GM18870 (cell line): ENCODE measurements around the gene MCL1.

Source experiments
- ATAC-seq: cut with Tn5 transposase; IDR thresholded peaks from one replicate; pipeline ENCODE4 v1.9.1; 2021; ENCODE audit warnings: moderate library complexity; ENCODE audit not compliant: unreplicated experiment

Gene MCL1

GRCh38 chr1:150543500-150544143, 35.8 kb downstream of the MCL1 start:
- no peak for ATAC-seq

DNA sequence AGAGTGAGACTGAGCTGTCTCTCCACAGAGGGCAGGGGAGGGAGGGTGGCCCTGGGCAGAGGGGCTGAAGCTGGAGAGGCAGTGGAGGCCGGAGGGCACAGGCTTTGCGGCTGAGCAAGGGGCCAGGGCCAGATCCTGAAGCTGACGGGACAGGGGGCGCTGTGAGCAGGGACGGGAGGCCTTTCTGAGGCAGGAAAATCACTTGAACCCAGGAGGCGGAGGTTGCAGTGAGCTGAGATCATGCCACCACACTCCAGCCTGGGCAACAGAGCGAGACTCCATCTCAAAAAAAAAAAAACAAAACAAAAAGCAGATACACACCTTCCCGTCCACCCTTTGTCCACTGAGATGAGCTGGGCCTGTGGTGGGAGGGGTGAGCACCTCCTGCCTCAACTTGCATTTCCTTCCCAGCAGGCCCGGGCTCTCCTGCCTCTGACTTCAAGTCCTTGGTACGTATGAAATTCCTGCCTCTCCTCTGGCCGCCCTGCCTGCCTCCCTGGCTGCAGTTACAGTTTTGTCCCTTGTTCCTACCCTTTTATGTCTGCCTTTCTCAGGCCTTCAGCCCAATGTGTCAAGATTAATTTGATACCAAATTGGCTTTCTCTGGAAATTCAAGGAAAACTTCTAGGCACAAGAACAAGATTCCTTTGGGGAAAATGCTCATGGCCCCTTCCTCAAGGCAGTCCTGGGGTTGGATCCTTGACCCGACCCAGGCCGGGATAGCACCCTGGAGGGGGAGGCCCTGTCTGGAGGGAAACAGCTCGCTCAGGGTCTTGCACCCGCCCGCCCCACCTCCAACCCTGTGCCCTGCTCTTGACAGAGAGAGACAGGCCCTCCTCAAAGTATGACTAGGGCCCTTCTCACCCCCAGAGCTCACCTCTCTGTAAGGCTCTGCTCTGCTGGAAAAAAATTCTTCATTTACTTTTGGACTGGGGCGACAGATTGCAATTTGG, 41.4 kb downstream of the MCL1 start:
- no peak for ATAC-seq

DNA sequence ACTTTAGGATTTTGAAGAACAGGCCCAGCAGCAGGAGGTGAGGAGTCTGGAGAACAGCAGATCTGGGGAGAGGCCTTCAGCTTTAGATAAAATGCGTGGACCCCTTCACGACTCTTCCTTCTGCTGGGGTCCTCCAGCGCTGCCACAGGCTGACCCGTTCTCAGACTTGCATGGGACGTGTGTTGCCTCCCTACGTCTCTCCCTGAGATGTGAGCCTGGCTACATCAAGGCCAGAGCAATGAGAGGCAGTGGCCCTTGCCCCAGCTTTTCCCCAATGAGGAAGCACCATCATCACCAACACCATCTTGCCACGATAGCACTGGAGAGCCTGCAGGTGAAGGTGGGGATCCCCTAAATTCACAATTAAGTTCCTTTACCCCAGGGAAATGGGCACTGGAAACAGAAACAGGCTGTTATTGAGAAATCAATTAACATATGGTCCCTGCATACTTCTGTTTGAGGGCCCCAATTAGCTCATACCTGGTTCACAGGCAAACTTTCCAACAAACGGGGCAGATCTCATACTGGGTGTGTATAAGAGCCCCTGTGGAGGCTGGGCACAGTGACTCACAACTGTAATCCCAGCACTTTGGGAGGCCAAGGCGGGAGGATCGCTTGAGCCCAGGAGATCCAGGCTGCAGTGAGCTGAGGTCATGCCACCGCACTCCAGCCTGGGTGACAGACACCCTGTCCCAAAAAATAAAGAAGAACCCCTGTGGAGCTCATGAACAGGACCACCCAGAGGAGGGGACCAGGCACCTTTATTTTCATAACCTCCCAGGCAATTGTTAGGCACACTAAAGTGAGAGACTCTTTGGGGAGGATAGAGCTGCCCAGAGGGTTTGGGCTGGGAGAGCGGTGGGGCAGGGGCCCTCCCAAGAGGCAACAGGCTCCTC, 42.3 kb downstream of the MCL1 start:
- ATAC-seq = no peak

GRCh38 chr1:150535511-150536287, 43.7 kb downstream of the MCL1 start:
- ATAC-seq = no peak

- no peak for ATAC-seq
These were observed 45.4 kb downstream of the MCL1 start for GRCh38 chr1:150534002-150534401.

DNA sequence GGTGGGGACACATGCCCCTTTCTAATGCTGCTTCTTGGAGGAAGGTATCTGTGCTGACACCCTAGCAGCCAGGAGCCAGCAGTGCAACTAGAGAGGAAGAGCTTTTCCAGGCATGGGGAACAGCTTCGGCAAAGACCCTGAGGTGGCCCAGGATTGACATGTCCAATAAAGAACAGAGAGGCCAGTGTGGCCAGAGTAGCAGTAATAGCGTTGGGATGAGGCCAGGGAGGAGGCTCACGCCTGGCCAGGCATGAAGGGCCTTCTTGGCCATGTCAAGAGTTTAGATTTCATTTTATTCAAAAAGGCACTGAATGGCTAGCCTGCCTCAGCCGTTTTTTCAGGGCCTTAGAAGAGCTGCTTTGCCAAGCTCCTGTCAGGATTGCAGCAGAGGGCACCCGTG, 46.5 kb downstream of the MCL1 start:
- no peak for ATAC-seq

GRCh38 chr1:150530491-150531159, 48.8 kb downstream of the MCL1 start:
- ATAC-seq = no peak

GRCh38 chr1:150529017-150529416, 50.4 kb downstream of the MCL1 start:
- no peak for ATAC-seq

DNA sequence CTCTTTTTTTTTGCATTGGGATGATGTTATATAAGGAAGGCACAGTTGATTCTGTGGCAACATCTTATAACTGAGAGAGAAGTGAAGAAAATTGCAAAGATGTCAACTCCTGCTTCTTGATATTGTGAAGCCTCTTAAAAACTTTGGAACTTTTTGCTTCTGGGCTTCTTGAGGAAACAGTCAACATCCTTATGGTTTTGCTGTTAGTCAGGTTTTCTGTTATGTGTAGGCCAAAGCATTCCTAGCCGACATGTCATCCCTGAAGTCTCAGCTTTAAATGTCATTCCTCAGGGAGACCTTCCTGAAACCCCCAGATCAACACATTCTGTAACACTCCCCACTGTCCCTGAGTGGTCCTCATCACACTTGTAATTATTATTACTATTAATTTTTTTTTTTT, 51.2 kb downstream of the MCL1 start:
- no peak for ATAC-seq

DNA sequence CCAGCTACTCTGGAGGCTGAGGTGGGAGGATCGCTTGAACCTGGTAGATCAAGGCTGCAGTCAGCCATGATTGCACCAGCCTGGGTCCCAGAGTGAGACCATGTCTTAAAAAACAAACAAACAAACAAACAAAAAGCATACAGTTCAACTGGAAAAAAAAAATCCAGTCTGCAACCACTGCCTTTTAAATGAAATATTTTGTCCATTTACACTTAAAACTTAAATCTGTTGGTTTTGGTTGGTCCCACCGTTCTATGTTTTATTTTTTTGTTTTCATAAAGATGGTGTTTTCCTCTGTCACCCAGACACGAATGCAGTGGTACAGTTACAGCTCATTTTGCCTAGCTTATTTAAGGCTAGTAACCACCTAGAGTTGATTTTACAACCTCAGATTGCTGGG, 54.1 kb downstream of the MCL1 start:
- no peak for ATAC-seq
